HepG2 (cell line): ENCODE results near the gene TUBA4A. TPM values are rescaled to one million over a fixed set of nuclear protein-coding genes. Genes with fewer than 3 reads are reported as not detected.

Experiments used
- ATF7 ChIP-seq, 2 experiments: fragments of 450-650 bp in 1 of 2; sonication (generic) in 1 of 2; formaldehyde crosslinking in 1 of 2; IDR thresholded peaks; 2 replicates each; pipeline versions ENCODE4 v1.4.0 to v1.6.1; 2016 to 2020; ENCODE audit warnings: antibody characterized with exemption in 1 of 2, mild to moderate bottlenecking in 1 of 2, missing genetic modification reagents in 1 of 2
- DR1 ChIP-seq: sonication (generic); formaldehyde crosslinking; IDR thresholded peaks from 2 replicates; pipeline ENCODE4 v1.8.0; 2021; ENCODE audit warnings: mild to moderate bottlenecking, missing genetic modification reagents, inconsistent platforms
- FOXK1 ChIP-seq: sonication (generic); formaldehyde crosslinking; IDR thresholded peaks from 2 replicates; pipeline ENCODE4 v1.4.0; 2020; ENCODE audit warnings: low read depth, missing genetic modification reagents, borderline replicate concordance
- GATAD1 ChIP-seq: IDR thresholded peaks from 2 replicates; pipeline ENCODE4 v1.6.1; 2016; ENCODE audit warnings: missing genetic modification reagents, missing compliant biosample characterization
- GTF3A ChIP-seq: sonication (generic); formaldehyde crosslinking; conservative IDR thresholded peaks from 2 replicates; pipeline ENCODE4 v1.4.0; 2020; ENCODE audit warnings: mild to moderate bottlenecking, missing genetic modification reagents
- HNF4A ChIP-seq: sonication (generic); formaldehyde crosslinking; IDR thresholded peaks from 2 replicates; pipeline ENCODE4 v1.4.0; 2020; ENCODE audit warnings: missing genetic modification reagents
- PHB2 ChIP-seq: fragments of 450-650 bp; IDR thresholded peaks from 2 replicates; pipeline ENCODE4 v1.6.1; 2018; ENCODE audit not compliant: partially characterized antibody
- RORA ChIP-seq: sonication (generic); formaldehyde crosslinking; IDR thresholded peaks from 2 replicates; pipeline ENCODE4 v1.5.0; 2020; ENCODE audit warnings: mild to moderate bottlenecking, missing genetic modification reagents, moderate library complexity
- SAP130 ChIP-seq: IDR thresholded peaks from 2 replicates; pipeline ENCODE4 v1.6.1; 2016; ENCODE audit warnings: low read depth
- SYNCRIP ChIP-seq: fragments of 200-400 bp; formaldehyde crosslinking; IDR thresholded peaks from 2 replicates; pipeline ENCODE4 v1.6.1; 2018; ENCODE audit warnings: mild to moderate bottlenecking, low read depth, low read length; ENCODE audit not compliant: insufficient read depth
- XRCC5 ChIP-seq: fragments of 200-400 bp; formaldehyde crosslinking; optimal IDR thresholded peaks from 2 replicates; pipeline ENCODE3; 2017; ENCODE audit warnings: mild to moderate bottlenecking, low read length
- ZNF232 ChIP-seq: sonication (generic); formaldehyde crosslinking; IDR thresholded peaks from 2 replicates; pipeline ENCODE4 v1.4.0; 2020; ENCODE audit warnings: missing genetic modification reagents, borderline replicate concordance
- ZNF343 ChIP-seq: sonication (generic); formaldehyde crosslinking; IDR thresholded peaks from 2 replicates; pipeline ENCODE4 v1.4.0; 2020; ENCODE audit warnings: mild to moderate bottlenecking, missing genetic modification reagents
- ZNF383 ChIP-seq: sonication (generic); formaldehyde crosslinking; IDR thresholded peaks from 2 replicates; pipeline ENCODE4 v1.4.0; 2020; ENCODE audit warnings: missing genetic modification reagents, mild to moderate bottlenecking, borderline replicate concordance
- ZNF510 ChIP-seq: sonication (generic); formaldehyde crosslinking; IDR thresholded peaks from 2 replicates; pipeline ENCODE4 v1.4.0; 2020; ENCODE audit warnings: low read depth, mild to moderate bottlenecking, missing genetic modification reagents
- ZNF772 ChIP-seq: sonication (generic); formaldehyde crosslinking; IDR thresholded peaks from 2 replicates; pipeline ENCODE4 v1.5.0; 2020; ENCODE audit warnings: mild to moderate bottlenecking, missing genetic modification reagents
- ZSCAN9 ChIP-seq: IDR thresholded peaks from 2 replicates; pipeline ENCODE4 v1.6.1; 2016; ENCODE audit warnings: borderline replicate concordance
- polyA plus RNA-seq, 8 experiments: library from polyadenylated mRNA; depleted of rRNA in 3 of 8; stranded (reverse) in 7 of 8; unstranded in 1 of 8; fragments of >200 nt; fragmentation: Illumina TruSeq in 4 of 8; extraction: Trizol in 4 of 8; gene quantifications; 2 replicates each; pipeline versions ENCODE4 v1.2.1 to v1.2.3, GENCODE V29; 2011 to 2016; ENCODE audit warnings: low read depth in 4 of 8, missing spikeins in 1 of 8, mixed read lengths in 1 of 8; ENCODE audit not compliant: insufficient read depth in 1 of 8
- total RNA-seq, 5 experiments: library from RNA; depleted of rRNA; stranded (reverse); fragments of >200 nt; fragmentation: Illumina TruSeq; extraction: Trizol; gene quantifications; 2 replicates each; pipeline ENCODE4 v1.2.3, GENCODE V29; 2016; ENCODE audit warnings: low read depth in 1 of 5
- TF ChIP-seq, protein P1 (sequence below): sonication (generic); formaldehyde crosslinking; IDR thresholded peaks from 2 replicates; pipeline ENCODE4 v1.4.0; 2020; ENCODE audit warnings: mild to moderate bottlenecking, missing genetic modification reagents
- TF ChIP-seq, protein P2 (sequence below): sonication (generic); formaldehyde crosslinking; IDR thresholded peaks from 2 replicates; pipeline ENCODE4 v1.8.1; 2023; ENCODE audit warnings: mild to moderate bottlenecking, inconsistent platforms, moderate library complexity, missing genetic modification reagents, borderline replicate concordance
- TF ChIP-seq, protein P3 (sequence below): sonication (generic); formaldehyde crosslinking; IDR thresholded peaks from 2 replicates; pipeline ENCODE4 v1.8.0; 2022; ENCODE audit warnings: mild to moderate bottlenecking, missing genetic modification reagents, moderate library complexity
- TF ChIP-seq, protein P4 (sequence below): sonication (generic); formaldehyde crosslinking; IDR thresholded peaks from 2 replicates; pipeline ENCODE4 v1.4.0; 2020; ENCODE audit warnings: missing genetic modification reagents

TUBA4A gene
- total and polyA plus RNA-seq, 2 of the 13 experiments (the other 11 are each of a cell fraction or from before 2014, with no cell fraction given): 1.3 to 12.7 TPM

DNA sequence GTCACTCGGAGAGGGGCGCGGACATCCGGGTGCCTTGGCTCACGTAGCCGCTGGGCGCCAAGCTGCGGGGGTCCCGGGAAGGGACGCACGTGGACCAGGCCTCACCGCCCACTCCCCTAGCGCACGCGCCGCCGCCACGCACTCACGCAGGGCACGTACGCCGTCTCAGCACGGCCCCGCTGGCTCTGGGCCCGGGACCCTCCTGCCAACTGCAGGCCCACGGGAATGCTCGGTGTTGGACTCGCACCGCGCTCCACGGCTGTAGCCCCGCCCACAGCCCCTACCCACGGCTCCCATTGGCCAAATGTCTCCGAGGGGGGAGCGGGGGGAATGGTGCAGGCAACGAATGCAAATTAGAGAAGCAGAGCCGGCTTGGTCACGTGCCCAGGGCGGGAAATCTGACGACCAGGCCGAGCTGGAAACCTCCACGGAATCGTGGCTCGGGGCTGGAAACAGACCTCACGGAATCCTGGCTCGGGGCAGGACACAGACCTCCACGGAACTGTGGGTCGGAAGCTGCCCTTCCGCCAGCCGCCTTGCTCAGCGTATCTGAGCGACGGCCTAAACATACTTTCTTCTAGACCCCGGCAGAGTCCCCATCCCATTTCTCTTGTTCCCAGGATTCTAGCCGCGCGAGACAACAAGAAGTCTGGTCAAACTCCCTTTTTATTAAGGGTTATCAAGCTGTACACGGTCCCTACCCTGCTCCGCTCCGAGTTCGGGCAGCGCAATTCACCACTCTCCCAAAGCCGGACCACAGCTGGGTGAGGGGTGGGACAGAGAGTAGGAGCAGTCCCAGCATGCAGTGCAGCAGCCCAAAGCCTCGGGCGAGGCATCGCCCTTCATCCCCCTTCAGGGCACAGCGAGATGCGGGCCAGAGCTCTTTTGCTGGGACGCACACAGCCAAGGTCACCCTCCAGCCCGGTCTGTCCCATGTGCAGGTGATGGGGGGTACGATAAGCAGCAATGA, 34.7 kb downstream of the TUBA4A start, which contains the start of gene ABCB6 (continued):
- TF ChIP-seq, protein P1, sequence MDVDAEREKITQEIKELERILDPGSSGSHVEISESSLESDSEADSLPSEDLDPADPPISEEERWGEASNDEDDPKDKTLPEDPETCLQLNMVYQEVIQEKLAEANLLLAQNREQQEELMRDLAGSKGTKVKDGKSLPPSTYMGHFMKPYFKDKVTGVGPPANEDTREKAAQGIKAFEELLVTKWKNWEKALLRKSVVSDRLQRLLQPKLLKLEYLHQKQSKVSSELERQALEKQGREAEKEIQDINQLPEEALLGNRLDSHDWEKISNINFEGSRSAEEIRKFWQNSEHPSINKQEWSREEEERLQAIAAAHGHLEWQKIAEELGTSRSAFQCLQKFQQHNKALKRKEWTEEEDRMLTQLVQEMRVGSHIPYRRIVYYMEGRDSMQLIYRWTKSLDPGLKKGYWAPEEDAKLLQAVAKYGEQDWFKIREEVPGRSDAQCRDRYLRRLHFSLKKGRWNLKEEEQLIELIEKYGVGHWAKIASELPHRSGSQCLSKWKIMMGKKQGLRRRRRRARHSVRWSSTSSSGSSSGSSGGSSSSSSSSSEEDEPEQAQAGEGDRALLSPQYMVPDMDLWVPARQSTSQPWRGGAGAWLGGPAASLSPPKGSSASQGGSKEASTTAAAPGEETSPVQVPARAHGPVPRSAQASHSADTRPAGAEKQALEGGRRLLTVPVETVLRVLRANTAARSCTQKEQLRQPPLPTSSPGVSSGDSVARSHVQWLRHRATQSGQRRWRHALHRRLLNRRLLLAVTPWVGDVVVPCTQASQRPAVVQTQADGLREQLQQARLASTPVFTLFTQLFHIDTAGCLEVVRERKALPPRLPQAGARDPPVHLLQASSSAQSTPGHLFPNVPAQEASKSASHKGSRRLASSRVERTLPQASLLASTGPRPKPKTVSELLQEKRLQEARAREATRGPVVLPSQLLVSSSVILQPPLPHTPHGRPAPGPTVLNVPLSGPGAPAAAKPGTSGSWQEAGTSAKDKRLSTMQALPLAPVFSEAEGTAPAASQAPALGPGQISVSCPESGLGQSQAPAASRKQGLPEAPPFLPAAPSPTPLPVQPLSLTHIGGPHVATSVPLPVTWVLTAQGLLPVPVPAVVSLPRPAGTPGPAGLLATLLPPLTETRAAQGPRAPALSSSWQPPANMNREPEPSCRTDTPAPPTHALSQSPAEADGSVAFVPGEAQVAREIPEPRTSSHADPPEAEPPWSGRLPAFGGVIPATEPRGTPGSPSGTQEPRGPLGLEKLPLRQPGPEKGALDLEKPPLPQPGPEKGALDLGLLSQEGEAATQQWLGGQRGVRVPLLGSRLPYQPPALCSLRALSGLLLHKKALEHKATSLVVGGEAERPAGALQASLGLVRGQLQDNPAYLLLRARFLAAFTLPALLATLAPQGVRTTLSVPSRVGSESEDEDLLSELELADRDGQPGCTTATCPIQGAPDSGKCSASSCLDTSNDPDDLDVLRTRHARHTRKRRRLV (CRISPR knock-in tag): peak; percentile 97
- TF ChIP-seq XRCC5 (peak; percentile 81), GATAD1 (peak; percentile 84), SAP130 (CRISPR knock-in tag) (peak; percentile 99), RORA (CRISPR knock-in tag) (no peak), ZNF232 (peak; percentile 70; the same call in 1 of the 2 replicates), PHB2 (no peak), ATF7 (IDR thresholded peaks at IDR 0.05) (no peak), ATF7 (CRISPR knock-in tag; IDR thresholded peaks at IDR 0.05) (no peak), ZNF343 (CRISPR knock-in tag) (no peak), HNF4A (CRISPR knock-in tag) (peak; percentile 14; the same call in 1 of the 2 replicates), ZNF383 (CRISPR knock-in tag) (no peak), DR1 (CRISPR knock-in tag) (peak; percentile 93), ZNF510 (CRISPR knock-in tag) (peak; percentile 92; the same call in 1 of the 2 replicates), SYNCRIP (no peak), ZNF772 (CRISPR knock-in tag) (peak; percentile 97; the same call in 1 of the 2 replicates), FOXK1 (CRISPR knock-in tag) (peak; percentile 61; the same call in 1 of the 2 replicates), GTF3A (CRISPR knock-in tag) (0 out of 2 replicates have a peak, but pooled peaks have one; percentile 50), ZSCAN9 (CRISPR knock-in tag) (peak; percentile 88; the same call in 1 of the 2 replicates)
- TF ChIP-seq, protein P2, sequence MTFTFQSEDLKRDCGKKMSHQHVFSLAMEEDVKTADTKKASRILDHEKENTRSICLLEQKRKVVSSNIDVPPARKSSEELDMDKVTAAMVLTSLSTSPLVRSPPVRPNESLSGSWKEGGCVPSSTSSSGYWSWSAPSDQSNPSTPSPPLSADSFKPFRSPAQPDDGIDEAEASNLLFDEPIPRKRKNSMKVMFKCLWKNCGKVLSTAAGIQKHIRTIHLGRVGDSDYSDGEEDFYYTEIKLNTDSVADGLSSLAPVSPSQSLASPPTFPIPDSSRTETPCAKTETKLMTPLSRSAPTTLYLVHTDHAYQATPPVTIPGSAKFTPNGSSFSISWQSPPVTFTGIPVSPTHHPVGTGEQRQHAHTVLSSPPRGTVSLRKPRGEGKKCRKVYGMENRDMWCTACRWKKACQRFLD (CRISPR knock-in tag): peak; percentile 73
- TF ChIP-seq, protein P3, sequence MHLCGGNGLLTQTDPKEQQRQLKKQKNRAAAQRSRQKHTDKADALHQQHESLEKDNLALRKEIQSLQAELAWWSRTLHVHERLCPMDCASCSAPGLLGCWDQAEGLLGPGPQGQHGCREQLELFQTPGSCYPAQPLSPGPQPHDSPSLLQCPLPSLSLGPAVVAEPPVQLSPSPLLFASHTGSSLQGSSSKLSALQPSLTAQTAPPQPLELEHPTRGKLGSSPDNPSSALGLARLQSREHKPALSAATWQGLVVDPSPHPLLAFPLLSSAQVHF (CRISPR knock-in tag): peak; percentile 76; the same call in 1 of the 2 replicates
- TF ChIP-seq, protein P4, sequence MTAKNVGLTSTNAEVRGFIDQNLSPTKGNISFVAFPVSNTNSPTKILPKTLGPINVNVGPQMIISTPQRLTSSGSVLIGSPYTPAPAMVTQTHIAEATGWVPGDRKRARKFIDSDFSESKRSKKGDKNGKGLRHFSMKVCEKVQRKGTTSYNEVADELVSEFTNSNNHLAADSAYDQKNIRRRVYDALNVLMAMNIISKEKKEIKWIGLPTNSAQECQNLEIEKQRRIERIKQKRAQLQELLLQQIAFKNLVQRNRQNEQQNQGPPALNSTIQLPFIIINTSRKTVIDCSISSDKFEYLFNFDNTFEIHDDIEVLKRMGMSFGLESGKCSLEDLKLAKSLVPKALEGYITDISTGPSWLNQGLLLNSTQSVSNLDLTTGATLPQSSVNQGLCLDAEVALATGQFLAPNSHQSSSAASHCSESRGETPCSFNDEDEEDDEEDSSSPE: peak; percentile 98
